MM.1S (cell line): Measurements from ENCODE around the gene NTN1.

ENCODE experiments used
- CTCF ChIP-seq: fragments of 300-600 bp; sonication (generic); IDR thresholded peaks from 2 replicates; pipeline ENCODE4 v1.5.1; 2016; ENCODE audit warnings: antibody characterized with exemption, low read length, mixed read lengths
- EZH2phosphoT487 ChIP-seq: fragments of 300-600 bp; sonication (generic); IDR thresholded peaks from 2 replicates; pipeline ENCODE4 v1.6.1; 2018; ENCODE audit warnings: antibody characterized with exemption, low read length

GRCh38 chr17:9175700-9176467, 154.6 kb downstream of the NTN1 start:
- TF ChIP-seq CTCF (no peak), EZH2phosphoT487 (no peak)
